Activated T-cell treated with anti-CD3 and anti-CD28 coated beads for 4 hours (primary cell): ENCODE measurements around the gene SLC4A11.

ENCODE experiments used
- DNase-seq: peaks from one replicate; pipeline ENCODE4 v3.0.0-alpha.2; 2020

Gene SLC4A11

GRCh38 chr20:3239026-3239866 is at the start of gene SLC4A11:
Gene SLC4A11, minus strand, starts transcription at chr20:3239190. Its CDS starts 53 bp downstream, at chr20:3239137.
- DNase-seq, result no peak

GRCh38 chr20:3283222-3283820 is 44.3 kb upstream of the SLC4A11 start:
- DNase-seq, result no peak

- no peak for DNase-seq
Measured at GRCh38 chr20:3282271-3283221, 43.6 kb upstream of the SLC4A11 start.

GRCh38 chr20:3281437-3281836 is 42.4 kb upstream of the SLC4A11 start:
- DNase-seq, result no peak

- no peak for DNase-seq
Measured at GRCh38 chr20:3279761-3280160, 40.8 kb upstream of the SLC4A11 start.

GRCh38 chr20:3277686-3278465 is 38.9 kb upstream of the SLC4A11 start:
- DNase-seq, result no peak

GRCh38 chr20:3276680-3277015 is 37.7 kb upstream of the SLC4A11 start:
- DNase-seq, result no peak

- no peak for DNase-seq
Measured at GRCh38 chr20:3275966-3276679, 37.1 kb upstream of the SLC4A11 start.

- DNase-seq, result no peak
Measured at GRCh38 chr20:3275064-3275935, 36.3 kb upstream of the SLC4A11 start.

- no peak for DNase-seq
Measured at GRCh38 chr20:3273371-3273770, 34.4 kb upstream of the SLC4A11 start.

GRCh38 chr20:3270051-3270450 is 31.1 kb upstream of the SLC4A11 start:
- no peak for DNase-seq

- no peak for DNase-seq
Measured at GRCh38 chr20:3262566-3262965, 23.6 kb upstream of the SLC4A11 start.

- DNase-seq, result no peak
Measured at GRCh38 chr20:3258429-3258828, 19.4 kb upstream of the SLC4A11 start.

- DNase-seq, result no peak
Measured at GRCh38 chr20:3255728-3256127, 16.7 kb upstream of the SLC4A11 start.

GRCh38 chr20:3251806-3252205 is 12.8 kb upstream of the SLC4A11 start:
- DNase-seq, result no peak

- no peak for DNase-seq
Measured at GRCh38 chr20:3250091-3250504, 11.1 kb upstream of the SLC4A11 start.

- DNase-seq, result no peak
Measured at GRCh38 chr20:3248993-3249347, 10.0 kb upstream of the SLC4A11 start.

- no peak for DNase-seq
Measured at GRCh38 chr20:3248167-3248992, 9.4 kb upstream of the SLC4A11 start.

GRCh38 chr20:3247638-3248037 is 8.6 kb upstream of the SLC4A11 start:
- no peak for DNase-seq

GRCh38 chr20:3246682-3247081 is 7.7 kb upstream of the SLC4A11 start:
- no peak for DNase-seq
